K562 (cell line): ENCODE results near the gene IGDCC3. TPM values are rescaled to one million over a fixed set of nuclear protein-coding genes. Genes with fewer than 3 reads are reported as not detected.

Source experiments
- ATAC-seq: fragments of 200-7000 bp; cut with Tn5 transposase; 3 replicates; pipeline ENCODE4 v1.9.1; 2020; ENCODE audit warnings: moderate library complexity
- BruUV-seq: library from RNA; stranded (reverse); fragments of 400-500 nt; replicated peaks from 2 replicates; lab custom pipeline; 2021; lab: Mats Ljungman, UMichigan
- CTCF ChIA-PET: fragments of 300-600 bp; formaldehyde crosslinking; extraction: SDS; loops from one replicate; lab custom pipeline; 2021; ENCODE audit warnings: low intra/inter-chr PET ratio; lab: Yijun Ruan, JAX
- POLR2A ChIA-PET: fragments of 300-600, 350-650 bp; sonication (Branson Sonifier 250); formaldehyde crosslinking; extraction: SDS; loops from one replicate; lab custom pipeline; 2021; ENCODE audit warnings: antibody characterized with exemption, inconsistent platforms; lab: Yijun Ruan, JAX
- DNase-seq, 4 experiments: peaks; one replicate each; pipeline versions ENCODE4 v3.0.0 to v3.0.0-alpha.2; 2011 to 2018; ENCODE audit warnings: low spot score in 3 of 4, mixed read lengths in 3 of 4; ENCODE audit errors: extremely low read depth in 1 of 4
- FAIRE-seq: peaks from 2 replicates; lab custom pipeline; 2011; peaks lifted over from hg19 to GRCh38; lab: Jason Lieb, UNC
- H2AFZ ChIP-seq: 2 replicates; pipeline ENCODE4 v1.6.0; 2011; ENCODE audit warnings: low read depth, low read length, control low read depth, inconsistent platforms
- H3K27ac ChIP-seq: fragments of 200-600 bp; 3 replicates; pipeline ENCODE4 v1.8.0; 2011; ENCODE audit warnings: low read depth, mild to moderate bottlenecking, control low read depth, inconsistent platforms, low read length, moderate library complexity, mixed read lengths; ENCODE audit errors: extremely low read depth
- H3K27me3 ChIP-seq, 2 experiments: fragments of 300-600 bp in 1 of 2; 2 replicates in 1 of 2; 3 replicates in 1 of 2; pipeline versions ENCODE4 v1.6.0 to v1.8.0; 2011; ENCODE audit warnings: inconsistent platforms in 2 of 2, low read length in 2 of 2, mild to moderate bottlenecking in 1 of 2, mixed read lengths in 1 of 2, moderate library complexity in 1 of 2; ENCODE audit not compliant: control insufficient read depth in 2 of 2, insufficient read depth in 2 of 2
- H3K36me3 ChIP-seq: fragments of 300-600 bp; 3 replicates; pipeline ENCODE4 v1.8.0; 2011; ENCODE audit warnings: mild to moderate bottlenecking, low read length, inconsistent platforms; ENCODE audit not compliant: control insufficient read depth, insufficient read depth
- H3K4me1 ChIP-seq, 2 experiments: fragments of 200-600 bp in 1 of 2; replicated peaks in 1 of 2; 2 replicates in 1 of 2; 3 replicates in 1 of 2; pipeline versions ENCODE4 v1.5.1 to v1.8.0; 2011; ENCODE audit warnings: inconsistent platforms in 2 of 2, low read length in 2 of 2, mild to moderate bottlenecking in 1 of 2, mixed read lengths in 1 of 2, moderate library complexity in 1 of 2; ENCODE audit not compliant: control insufficient read depth in 2 of 2, insufficient read depth in 2 of 2
- H3K4me2 ChIP-seq: 2 replicates; pipeline ENCODE4 v1.6.1; 2011; ENCODE audit warnings: low read length, control low read depth, inconsistent platforms, mixed read lengths; ENCODE audit not compliant: insufficient read depth
- H3K4me3 ChIP-seq: fragments of 200-600 bp; sonication (generic), shearing (Covaris generic); 2 replicates; pipeline ENCODE4 v1.5.1; 2016; ENCODE audit warnings: control low read depth, inconsistent platforms
- H3K79me2 ChIP-seq: fragments of 200-600 bp; 3 replicates; pipeline ENCODE4 v1.8.0; 2011; ENCODE audit warnings: low read length, inconsistent platforms; ENCODE audit not compliant: control insufficient read depth, insufficient read depth
- H3K9ac ChIP-seq, 2 experiments: 2 replicates each; pipeline versions ENCODE4 v1.6.0 to v1.6.1; 2011; ENCODE audit warnings: low read depth in 2 of 2, low read length in 2 of 2, control low read depth in 1 of 2, inconsistent platforms in 1 of 2, mild to moderate bottlenecking in 1 of 2, mixed read lengths in 1 of 2; ENCODE audit not compliant: insufficient read depth in 1 of 2
- H3K9me1 ChIP-seq: one replicate; pipeline ENCODE4 v1.6.0; 2011; ENCODE audit warnings: inconsistent platforms, mild to moderate bottlenecking, low read length, moderate library complexity; ENCODE audit not compliant: control insufficient read depth, insufficient read depth
- H3K9me3 ChIP-seq: replicated peaks from 2 replicates; pipeline ENCODE4 v1.5.1; 2011; ENCODE audit warnings: low read depth, low read length, inconsistent platforms; ENCODE audit not compliant: control insufficient read depth, insufficient read depth
- H4K20me1 ChIP-seq: replicated peaks from 2 replicates; pipeline ENCODE4 v1.6.1; 2011; ENCODE audit warnings: low read length, inconsistent platforms, mixed read lengths; ENCODE audit not compliant: control insufficient read depth, insufficient read depth
- BHLHE40 ChIP-seq: IDR thresholded peaks from 2 replicates; pipeline ENCODE4 v1.6.1; 2011; ENCODE audit warnings: low read length, improper control_type of control experiment
- GABPB1 ChIP-seq: sonication (generic); formaldehyde crosslinking; IDR thresholded peaks from 2 replicates; pipeline ENCODE4 v1.8.0; 2022; ENCODE audit warnings: mild to moderate bottlenecking, missing genetic modification reagents
- POU5F1 ChIP-seq: fragments of 150-350 bp; IDR thresholded peaks from 2 replicates; pipeline ENCODE4 v1.6.1; 2014; ENCODE audit warnings: borderline replicate concordance, low read length, low read depth, mild to moderate bottlenecking; ENCODE audit not compliant: partially characterized antibody
- RUNX1 ChIP-seq: sonication (generic); IDR thresholded peaks from 2 replicates; pipeline ENCODE4 v1.6.1; 2016; ENCODE audit warnings: antibody characterized with exemption, low read depth
- WHSC1 ChIP-seq: IDR thresholded peaks from one replicate; pipeline ENCODE4 v1.6.1; 2012; ENCODE audit warnings: low read length, control low read depth, inconsistent platforms
- ZFP1 ChIP-seq: fragments of 450-650 bp; formaldehyde crosslinking; IDR thresholded peaks from 2 replicates; pipeline ENCODE4 v1.4.0; 2020; ENCODE audit warnings: mild to moderate bottlenecking, mixed read lengths
- WGBS: fragments of 100-300 bp; shearing (Covaris generic); methylation state at CpG from one replicate; pipeline ENCODE4 v1.1.6; 2016; ENCODE audit warnings: low coverage, mixed read lengths; ENCODE audit not compliant: insufficient coverage; ENCODE audit errors: missing lambda C conversion rate; 5-methylcytosine and 5-hydroxymethylcytosine counted together
- in situ Hi-C: fragments of 300-500 bp; cut with MboI; formaldehyde crosslinking; loops from 4 replicates; pipeline ENCODE4 v1.15.0; 2018; ENCODE audit warnings: inconsistent platforms, mixed read lengths
- intact Hi-C: fragments of 100-400 bp; cut with micrococcal nuclease; formaldehyde crosslinking; loops from 2 replicates; pipeline ENCODE4 v1.14.2; 2022
- polyA plus RNA-seq, 8 experiments: library from polyadenylated mRNA; depleted of rRNA in 4 of 8; stranded (reverse) in 5 of 8; unstranded in 3 of 8; fragments of >200 nt; fragmentation: Nextera tagmentation in 2 of 8; fragmentation: Illumina TruSeq in 1 of 8; extraction: Ambion mirVana in 2 of 8; extraction: Trizol in 1 of 8; gene quantifications; 2 replicates each; pipeline versions ENCODE4 v1.2.1 to v1.2.3, GENCODE V29; 2011 to 2014; ENCODE audit warnings: inconsistent platforms in 1 of 8, missing spikeins in 1 of 8
- total RNA-seq, 7 experiments: library from RNA; depleted of rRNA in 6 of 7; stranded (reverse); fragments of >200 nt in 6 of 7; fragmentation: Illumina TruSeq in 2 of 7; extraction: Trizol in 2 of 7; gene quantifications; 2 replicates each; pipeline versions ENCODE4 v1.2.1 to v1.2.3, GENCODE V29; 2011 to 2021; ENCODE audit warnings: low replicate concordance in 1 of 7
- TF ChIP-seq, protein P1 (sequence below): sonication (generic); formaldehyde crosslinking; IDR thresholded peaks from 2 replicates; pipeline ENCODE4 v1.8.1; 2023; ENCODE audit warnings: mild to moderate bottlenecking, missing genetic modification reagents
- TF ChIP-seq, protein P2 (sequence below), 2 experiments: fragments of 450-650 bp in 1 of 2; sonication (generic) in 1 of 2; formaldehyde crosslinking in 1 of 2; IDR thresholded peaks in 1 of 2; conservative IDR thresholded peaks in 1 of 2; 2 replicates each; pipeline versions ENCODE4 v1.6.1 to v1.8.1; 2016 to 2023; ENCODE audit warnings: mild to moderate bottlenecking in 2 of 2, moderate library complexity in 2 of 2, inconsistent platforms in 1 of 2, missing genetic modification reagents in 1 of 2
- TF ChIP-seq, protein P3 (sequence below): fragments of 450-650 bp; formaldehyde crosslinking; conservative IDR thresholded peaks from 2 replicates; pipeline ENCODE4 v1.4.0; 2022; ENCODE audit warnings: mild to moderate bottlenecking, missing genetic modification characterization

The IGDCC3 gene
- total and polyA plus RNA-seq, 9 of the 15 experiments (the other 6 are each of a cell fraction or from before 2014, with no cell fraction given): not detected

- Histone ChIP-seq H2AFZ (peak overlapping the region; percentile 95), H3K36me3 (no peaks in the 10 kb centered on the region), H3K9me3 (no peaks in the 10 kb centered on the region), H3K9ac (peak overlapping the region; percentile 55 to 89; a peak in 3 of 4 replicates), H3K4me2 (peak overlapping the region; percentile 85; the same call in 1 of the 2 replicates), H3K9me1 (no peaks in the 10 kb centered on the region), H3K27me3 (no peaks in the 10 kb centered on the region), H3K79me2 (peaks cover 4% of the 10 kb centered on the region; the same call in 1 of the 3 replicates), H3K4me1 (peaks cover 10 to 17% of the 10 kb centered on the region in 2 experiments; a peak in 4 of 5 replicates), H4K20me1 (no peaks in the 10 kb centered on the region), H3K4me3 (no peak overlapping the region), H3K27ac (no peak overlapping the region)
- intact Hi-C loops (no loop called here), in situ Hi-C loops (no loop called here)
- 74% methylated on average over 3 of the region's 3 CpGs for WGBS
- peak in 1 of 4 experiments; percentile 2 for DNase-seq
- CTCF ChIA-PET: no interaction called here
- POLR2A ChIA-PET: interaction anchor here (0.7 to 8.4 kb wide), 6 partner anchors 9 to 66 kb away, joined by 3 to 91 read pairs (median 5); partner anchors contain the start of genes RNU5A-1 and RNU5B-1
- no peak for ATAC-seq
- no TSS peak for BruUV-seq
- no peak for FAIRE-seq
- TF ChIP-seq, protein P1, sequence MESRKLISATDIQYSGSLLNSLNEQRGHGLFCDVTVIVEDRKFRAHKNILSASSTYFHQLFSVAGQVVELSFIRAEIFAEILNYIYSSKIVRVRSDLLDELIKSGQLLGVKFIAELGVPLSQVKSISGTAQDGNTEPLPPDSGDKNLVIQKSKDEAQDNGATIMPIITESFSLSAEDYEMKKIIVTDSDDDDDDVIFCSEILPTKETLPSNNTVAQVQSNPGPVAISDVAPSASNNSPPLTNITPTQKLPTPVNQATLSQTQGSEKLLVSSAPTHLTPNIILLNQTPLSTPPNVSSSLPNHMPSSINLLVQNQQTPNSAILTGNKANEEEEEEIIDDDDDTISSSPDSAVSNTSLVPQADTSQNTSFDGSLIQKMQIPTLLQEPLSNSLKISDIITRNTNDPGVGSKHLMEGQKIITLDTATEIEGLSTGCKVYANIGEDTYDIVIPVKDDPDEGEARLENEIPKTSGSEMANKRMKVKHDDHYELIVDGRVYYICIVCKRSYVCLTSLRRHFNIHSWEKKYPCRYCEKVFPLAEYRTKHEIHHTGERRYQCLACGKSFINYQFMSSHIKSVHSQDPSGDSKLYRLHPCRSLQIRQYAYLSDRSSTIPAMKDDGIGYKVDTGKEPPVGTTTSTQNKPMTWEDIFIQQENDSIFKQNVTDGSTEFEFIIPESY (CRISPR knock-in tag): no peak
- TF ChIP-seq, protein P2, sequence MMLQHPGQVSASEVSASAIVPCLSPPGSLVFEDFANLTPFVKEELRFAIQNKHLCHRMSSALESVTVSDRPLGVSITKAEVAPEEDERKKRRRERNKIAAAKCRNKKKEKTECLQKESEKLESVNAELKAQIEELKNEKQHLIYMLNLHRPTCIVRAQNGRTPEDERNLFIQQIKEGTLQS (IDR thresholded peaks at IDR 0.05): peak; percentile 40; the same call in 1 of the 2 replicates
- TF ChIP-seq, protein P2 (CRISPR knock-in tag; conservative IDR thresholded peaks at IDR 0.05): no peak
- no peak for TF ChIP-seq POU5F1
- TF ChIP-seq, protein P3, sequence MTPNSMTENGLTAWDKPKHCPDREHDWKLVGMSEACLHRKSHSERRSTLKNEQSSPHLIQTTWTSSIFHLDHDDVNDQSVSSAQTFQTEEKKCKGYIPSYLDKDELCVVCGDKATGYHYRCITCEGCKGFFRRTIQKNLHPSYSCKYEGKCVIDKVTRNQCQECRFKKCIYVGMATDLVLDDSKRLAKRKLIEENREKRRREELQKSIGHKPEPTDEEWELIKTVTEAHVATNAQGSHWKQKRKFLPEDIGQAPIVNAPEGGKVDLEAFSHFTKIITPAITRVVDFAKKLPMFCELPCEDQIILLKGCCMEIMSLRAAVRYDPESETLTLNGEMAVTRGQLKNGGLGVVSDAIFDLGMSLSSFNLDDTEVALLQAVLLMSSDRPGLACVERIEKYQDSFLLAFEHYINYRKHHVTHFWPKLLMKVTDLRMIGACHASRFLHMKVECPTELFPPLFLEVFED (CRISPR knock-in tag): no peak
- no peak for TF ChIP-seq WHSC1
- TF ChIP-seq RUNX1: no peak
- TF ChIP-seq BHLHE40: 0 out of 2 replicates have a peak, but pooled peaks have one; percentile 30
- TF ChIP-seq GABPB1 (CRISPR knock-in tag): no peak
- TF ChIP-seq ZFP1 (CRISPR knock-in tag): no peak
Measured at GRCh38 chr15:65287520-65287855, 90.3 kb downstream of the IGDCC3 start.
